ENCODE results near the gene TMEM229B. TPM values are rescaled to one million over a fixed set of nuclear protein-coding genes. Genes with fewer than 3 reads are reported as not detected.

The TMEM229B gene
- total RNA-seq, 3 donors from 2014 or later (not counting 1 experiment from before 2014, with no cell fraction given) = 28.3 to 51.3 (median 49.9) TPM

- H3K9me3 ChIP-seq (ENCODE audit: control insufficient read depth, insufficient read depth, low read length) = no peaks in the 10 kb centered on the region
- no peaks in the 10 kb centered on the region for H3K36me3 ChIP-seq (ENCODE audit: control insufficient read depth, insufficient read depth, low read length)
- ATAC-seq (no peak), DNase-seq (no peak)
- Mint-ChIP-seq H3K4me3 (no peak overlapping the region), H3K36me3 (no peaks in the 10 kb centered on the region), H3K27ac (no peak overlapping the region), H3K9me3 (no peaks in the 10 kb centered on the region), H3K4me1 (peaks cover 0 to 4% of the 10 kb centered on the region in 2 donors), H3K27me3 (ENCODE audit: low read depth in 2 of 2) (no peaks in the 10 kb centered on the region)
- intact Hi-C loops (cut with micrococcal nuclease) = no loop called here
- H3K27ac ChIP-seq (ENCODE audit: low read length) = no peak overlapping the region
- no peak for TF ChIP-seq CTCF (IDR thresholded peaks at IDR 0.05)
- no peaks in the 10 kb centered on the region for H3K27me3 ChIP-seq (ENCODE audit: control insufficient read depth, insufficient read depth, low read length)
- H3K4me1 ChIP-seq (ENCODE audit: control insufficient read depth, insufficient read depth, low read length) = no peaks in the 10 kb centered on the region
- 80% methylated on average over 6 of the region's 6 CpGs for WGBS (ENCODE audit: insufficient coverage)
- H3K4me3 ChIP-seq (ENCODE audit: low read length) = no peak overlapping the region
Measured at GRCh38 chr14:67502867-67503266, 14.3 kb upstream of the TMEM229B start.

GRCh38 chr14:67501670-67502069 is 13.1 kb upstream of the TMEM229B start:
- Histone ChIP-seq H3K9me3 (ENCODE audit: control insufficient read depth, insufficient read depth, low read length) (no peaks in the 10 kb centered on the region), H3K27ac (ENCODE audit: low read length) (no peak overlapping the region), H3K4me3 (ENCODE audit: low read length) (no peak overlapping the region), H3K4me1 (ENCODE audit: control insufficient read depth, insufficient read depth, low read length) (no peaks in the 10 kb centered on the region), H3K36me3 (ENCODE audit: control insufficient read depth, insufficient read depth, low read length) (no peaks in the 10 kb centered on the region), H3K27me3 (ENCODE audit: control insufficient read depth, insufficient read depth, low read length) (no peaks in the 10 kb centered on the region)
- intact Hi-C loops (cut with micrococcal nuclease) = no loop called here
- TF ChIP-seq CTCF (IDR thresholded peaks at IDR 0.05) = no peak
- Mint-ChIP-seq H3K27ac (no peak overlapping the region), H3K4me1 (peaks cover 0 to 6% of the 10 kb centered on the region in 2 donors), H3K36me3 (no peaks in the 10 kb centered on the region), H3K4me3 (no peak overlapping the region), H3K27me3 (ENCODE audit: low read depth in 2 of 2) (no peaks in the 10 kb centered on the region), H3K9me3 (no peaks in the 10 kb centered on the region)
- ATAC-seq (no peak), DNase-seq (no peak)
- WGBS (ENCODE audit: insufficient coverage) = 78% methylated on average over 3 of the region's 4 CpGs

GRCh38 chr14:67500981-67501380 is 12.5 kb upstream of the TMEM229B start:
- Histone ChIP-seq H3K27me3 (ENCODE audit: control insufficient read depth, insufficient read depth, low read length) (no peaks in the 10 kb centered on the region), H3K4me3 (ENCODE audit: low read length) (no peak overlapping the region), H3K9me3 (ENCODE audit: control insufficient read depth, insufficient read depth, low read length) (no peaks in the 10 kb centered on the region), H3K4me1 (ENCODE audit: control insufficient read depth, insufficient read depth, low read length) (no peaks in the 10 kb centered on the region), H3K27ac (ENCODE audit: low read length) (no peak overlapping the region), H3K36me3 (ENCODE audit: control insufficient read depth, insufficient read depth, low read length) (no peaks in the 10 kb centered on the region)
- Mint-ChIP-seq H3K36me3 (no peaks in the 10 kb centered on the region), H3K27me3 (ENCODE audit: low read depth in 2 of 2) (no peaks in the 10 kb centered on the region), H3K9me3 (no peaks in the 10 kb centered on the region), H3K4me3 (no peak overlapping the region), H3K4me1 (peaks cover 0 to 6% of the 10 kb centered on the region in 2 donors), H3K27ac (no peak overlapping the region)
- DNase-seq (no peak), ATAC-seq (no peak)
- no peak for TF ChIP-seq CTCF (IDR thresholded peaks at IDR 0.05)
- WGBS (ENCODE audit: insufficient coverage) = 97% methylated on average over 2 of the region's 3 CpGs
- intact Hi-C loops (cut with micrococcal nuclease) = no loop called here

- no peak overlapping the region for H3K4me3 Mint-ChIP-seq
- H3K27me3 ChIP-seq (ENCODE audit: control insufficient read depth, insufficient read depth, low read length) = no peaks in the 10 kb centered on the region
- H3K27ac Mint-ChIP-seq = peak overlapping the region in 1 of 2 donors; percentile 24
- WGBS (ENCODE audit: insufficient coverage) = 60% methylated on average over 3 of the region's 4 CpGs
- no peaks in the 10 kb centered on the region for H3K4me1 ChIP-seq (ENCODE audit: control insufficient read depth, insufficient read depth, low read length)
- intact Hi-C loops (cut with micrococcal nuclease) = no loop called here
- no peak overlapping the region for H3K27ac ChIP-seq (ENCODE audit: low read length)
- ATAC-seq (no peak), DNase-seq (no peak)
- H3K36me3 ChIP-seq (ENCODE audit: control insufficient read depth, insufficient read depth, low read length) = no peaks in the 10 kb centered on the region
- no peaks in the 10 kb centered on the region for H3K36me3 Mint-ChIP-seq
- no peaks in the 10 kb centered on the region for H3K27me3 Mint-ChIP-seq (ENCODE audit: low read depth in 2 of 2)
- no peak for TF ChIP-seq CTCF (IDR thresholded peaks at IDR 0.05)
- peaks cover 2 to 5% of the 10 kb centered on the region in 2 donors for H3K9me3 Mint-ChIP-seq
- H3K4me3 ChIP-seq (ENCODE audit: low read length) = no peak overlapping the region
- H3K9me3 ChIP-seq (ENCODE audit: control insufficient read depth, insufficient read depth, low read length) = peaks cover 14% of the 10 kb centered on the region
- peaks cover 0 to 6% of the 10 kb centered on the region in 2 donors for H3K4me1 Mint-ChIP-seq
Measured at GRCh38 chr14:67497716-67498115, 9.2 kb upstream of the TMEM229B start.

All from natural killer cell (primary cell).